MV-4-11 (cell line): ENCODE data around the gene PIM2.
A peak's percentile ranks its signal among the peaks of the same experiment; 100 is the strongest.

Experiments
- DNase-seq: peaks from one replicate; lab custom pipeline; 2025; lab: John Stamatoyannopoulos, UW

The PIM2 gene

GRCh38 chrX:48918643-48919340 is at the start of gene PIM2:
TSS of gene PIM2 (minus strand) at chrX:48919024. CDS start at chrX:48918834, 190 bp downstream.
- DNase-seq = peak; percentile 94

- no peak for DNase-seq
Measured at GRCh38 chrX:48968377-48968776, 49.6 kb upstream of the PIM2 start.

DNA sequence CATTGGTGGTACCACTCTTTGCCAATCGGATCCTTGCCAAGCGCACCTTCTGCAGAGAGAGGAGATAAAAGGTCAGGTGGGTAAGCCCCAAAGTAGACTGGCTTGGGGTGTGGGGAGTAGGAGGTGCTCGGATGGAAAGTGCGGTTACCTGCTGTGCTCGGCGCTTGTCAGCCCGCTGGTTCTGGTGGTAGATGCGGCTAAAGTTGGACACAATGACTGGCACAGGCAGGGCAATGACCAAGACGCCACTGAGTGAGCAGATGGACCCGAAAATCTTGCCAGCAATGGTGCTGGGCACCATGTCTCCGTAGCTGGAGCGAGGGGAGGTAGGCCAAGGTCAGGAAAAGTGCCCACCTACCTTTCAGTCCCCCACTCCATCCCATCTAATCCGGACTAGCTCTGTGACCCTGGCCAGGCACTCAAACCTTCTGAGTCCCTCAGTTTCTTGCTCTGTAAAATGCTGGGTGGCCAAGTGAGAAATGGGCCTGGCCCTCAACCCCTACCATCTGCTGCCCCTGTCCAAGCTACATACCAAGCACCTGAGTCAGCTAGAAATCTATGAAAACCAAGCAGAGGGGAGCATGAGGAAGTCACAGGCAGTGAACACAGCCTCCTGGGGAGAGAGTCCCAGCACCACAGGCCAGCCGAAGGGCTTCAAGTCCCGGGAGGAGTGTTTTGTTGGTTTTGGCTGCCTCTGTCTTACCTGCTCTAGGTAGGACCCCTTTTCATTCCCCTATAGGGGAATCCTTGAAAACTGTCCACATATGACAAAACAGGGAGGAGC is 48.2 kb upstream of the PIM2 start:
- DNase-seq = no peak

DNA sequence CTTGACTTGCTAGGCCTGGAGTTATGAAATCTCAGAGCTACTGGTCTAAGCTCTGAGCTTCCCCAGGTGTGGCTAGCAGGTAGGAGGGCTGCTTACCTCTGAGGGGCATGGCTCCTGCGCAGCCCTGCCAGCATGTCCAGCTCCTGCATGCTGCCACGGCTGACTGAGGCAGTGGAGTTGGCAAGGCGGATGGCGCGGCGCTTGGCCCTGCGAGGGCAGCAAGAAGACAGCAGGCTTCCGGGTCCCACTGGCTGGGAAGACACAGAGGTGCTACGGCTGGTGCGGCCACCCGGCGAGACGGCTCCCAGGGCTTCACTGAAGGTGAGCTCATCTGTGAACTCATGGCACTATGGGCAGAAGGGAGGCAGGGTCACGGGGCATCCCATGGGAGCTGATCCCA is 47.1 kb upstream of the PIM2 start:
- no peak for DNase-seq

GRCh38 chrX:48961585-48962091 is 42.8 kb upstream of the PIM2 start:
- no peak for DNase-seq

- peak; percentile 56 for DNase-seq
Measured at GRCh38 chrX:48960291-48960690, 41.5 kb upstream of the PIM2 start.

DNA sequence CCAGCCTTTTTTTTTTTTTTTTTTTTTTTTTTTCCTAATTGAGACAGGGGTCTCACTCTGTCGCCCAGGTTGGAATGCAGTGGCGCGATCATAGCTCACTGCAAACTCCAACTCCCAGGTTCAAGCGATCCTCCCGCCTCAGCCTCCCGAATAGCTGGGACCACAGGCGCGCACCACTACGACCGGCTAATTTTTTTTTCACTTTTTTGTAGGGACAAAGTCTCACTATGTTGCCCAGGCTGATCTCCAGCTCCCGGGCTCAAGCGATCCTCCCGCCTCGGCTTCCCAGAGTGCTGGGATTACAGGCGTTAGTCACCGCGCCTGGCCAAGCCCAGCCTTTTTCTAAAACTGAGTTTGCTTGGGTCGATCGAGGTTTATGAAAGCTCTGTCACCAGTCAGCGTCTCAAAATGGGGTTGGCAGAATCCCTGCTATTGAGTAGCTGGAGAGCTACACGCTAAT is 39.8 kb upstream of the PIM2 start:
- no peak for DNase-seq

DNA sequence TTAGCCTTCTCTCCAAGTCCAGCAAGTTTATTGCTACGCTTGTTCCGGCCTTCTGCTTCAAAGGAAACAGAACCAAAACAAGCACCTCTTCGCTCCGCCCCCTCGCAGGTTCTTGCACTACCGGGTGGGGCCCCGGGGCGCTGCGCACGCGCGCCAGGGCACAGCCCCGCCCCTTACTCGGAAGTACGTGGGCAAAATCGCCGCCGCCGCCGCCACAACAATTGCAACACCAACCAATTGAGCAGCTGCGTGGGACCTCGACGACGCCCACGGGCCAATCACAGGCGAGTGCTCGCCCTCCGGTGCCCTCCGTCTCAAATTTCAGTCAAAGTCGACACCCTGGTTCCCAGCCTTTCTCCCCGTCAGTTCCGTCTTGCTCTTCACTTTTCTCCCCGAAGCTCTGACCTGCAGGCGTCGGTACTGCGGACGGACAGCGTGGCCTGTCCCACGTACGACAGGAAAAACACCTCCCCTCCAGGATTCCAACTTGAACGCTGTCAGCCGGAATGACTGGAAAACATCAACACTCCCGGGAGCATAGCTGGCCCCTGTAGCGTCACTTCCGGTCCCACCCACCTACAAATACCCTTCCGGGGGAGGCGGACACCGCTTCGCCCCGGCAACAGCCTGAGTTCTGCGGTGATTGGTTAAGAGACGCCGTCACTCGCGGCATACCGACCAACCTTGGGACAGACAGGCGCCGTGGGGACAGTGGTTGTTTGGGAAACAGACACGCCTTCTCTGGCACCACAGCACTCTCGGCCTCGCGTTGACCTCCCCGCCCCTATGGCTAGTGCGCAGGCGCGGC is 39.2 kb upstream of the PIM2 start:
- DNase-seq = peak; percentile 96

- DNase-seq = no peak
Measured at GRCh38 chrX:48957477-48957826, 38.6 kb upstream of the PIM2 start, which contains the start of gene OTUD5. TSS of gene OTUD5 (minus strand) at chrX:48957607. CDS start at chrX:48957570, 37 bp downstream.

DNA sequence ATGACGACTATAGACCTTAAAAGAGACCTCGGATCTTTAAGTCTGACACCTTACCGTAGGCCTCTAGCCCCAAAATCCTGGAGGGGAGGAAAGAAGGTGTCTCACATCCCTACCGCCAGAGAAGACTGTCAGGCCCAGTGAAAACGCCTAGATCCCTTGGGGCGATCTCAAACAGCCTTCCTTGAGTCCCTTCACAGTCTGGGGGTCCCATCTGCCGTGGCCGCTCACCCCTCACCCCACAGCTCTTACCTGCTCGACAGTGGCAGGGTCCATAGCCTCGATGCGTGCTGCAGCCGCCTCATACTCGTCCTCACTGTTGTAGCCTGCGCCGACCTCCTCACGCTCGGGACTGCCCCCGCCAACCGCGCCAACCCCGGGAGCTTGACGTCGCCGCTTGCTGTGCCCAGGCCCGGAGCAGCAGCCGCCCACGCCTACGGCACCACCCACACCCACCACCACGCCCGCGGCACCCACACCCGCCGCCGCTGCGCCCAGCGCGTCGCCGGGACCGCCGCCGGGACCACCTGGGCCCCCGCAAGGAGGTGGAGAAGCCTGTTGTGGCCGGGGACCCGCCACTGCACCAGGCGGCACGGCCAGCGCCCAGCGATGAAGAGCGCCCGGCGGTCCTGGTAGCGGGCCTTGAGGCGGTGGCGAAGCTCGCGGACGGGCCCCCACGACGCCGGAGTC is 38.0 kb upstream of the PIM2 start:
- DNase-seq = no peak

DNA sequence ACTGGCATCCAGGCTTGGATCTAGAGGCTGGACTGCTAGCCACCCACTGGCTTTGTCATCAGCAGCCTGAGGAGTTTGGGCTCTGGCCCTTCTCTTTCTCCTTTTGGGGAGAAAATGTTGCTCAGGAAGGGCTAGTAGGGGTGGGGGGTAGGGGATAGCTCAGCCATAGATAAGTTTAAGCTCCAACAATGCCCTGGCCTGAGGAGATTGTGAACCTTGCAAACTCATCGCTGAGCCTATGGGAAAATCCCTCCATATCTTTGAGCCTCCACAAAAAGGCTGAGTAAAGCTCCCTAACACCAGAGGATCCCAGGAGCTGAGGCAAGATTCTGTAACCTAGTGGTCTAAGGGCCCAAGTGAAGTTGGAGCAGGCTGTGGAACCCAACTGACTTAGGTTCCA is 29.8 kb upstream of the PIM2 start:
- no peak for DNase-seq

GRCh38 chrX:48945517-48946348 is 26.9 kb upstream of the PIM2 start:
- peak; percentile 15 for DNase-seq

- no peak for DNase-seq
Measured at GRCh38 chrX:48942895-48943294, 24.1 kb upstream of the PIM2 start.

DNA sequence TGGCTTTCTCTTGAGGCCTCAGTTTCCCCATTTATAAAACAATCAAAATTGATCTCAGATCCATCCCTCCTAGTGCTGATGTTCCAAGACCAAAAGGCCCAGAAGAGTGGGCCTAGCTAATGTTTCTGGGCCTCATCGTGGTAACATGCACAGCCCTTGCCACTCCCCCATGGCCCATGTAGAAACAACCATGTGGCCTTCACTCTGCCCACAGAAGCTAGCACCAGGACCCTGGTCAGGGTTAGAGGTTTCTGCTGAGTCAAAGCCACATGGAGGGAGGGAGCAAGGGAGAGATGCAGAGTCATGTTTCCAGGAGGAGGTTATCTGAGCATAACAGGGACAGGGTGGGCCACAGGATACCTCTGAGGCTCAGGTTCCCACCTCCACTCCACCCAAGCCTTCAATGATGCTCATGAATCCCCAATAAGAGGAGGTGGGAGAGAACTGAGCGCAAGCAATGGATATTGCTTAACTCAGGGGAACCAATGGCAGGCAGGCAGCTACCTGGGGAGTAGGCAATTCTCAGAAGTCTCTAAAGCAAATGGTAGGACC is 21.7 kb upstream of the PIM2 start:
- DNase-seq = peak; percentile 40

DNA sequence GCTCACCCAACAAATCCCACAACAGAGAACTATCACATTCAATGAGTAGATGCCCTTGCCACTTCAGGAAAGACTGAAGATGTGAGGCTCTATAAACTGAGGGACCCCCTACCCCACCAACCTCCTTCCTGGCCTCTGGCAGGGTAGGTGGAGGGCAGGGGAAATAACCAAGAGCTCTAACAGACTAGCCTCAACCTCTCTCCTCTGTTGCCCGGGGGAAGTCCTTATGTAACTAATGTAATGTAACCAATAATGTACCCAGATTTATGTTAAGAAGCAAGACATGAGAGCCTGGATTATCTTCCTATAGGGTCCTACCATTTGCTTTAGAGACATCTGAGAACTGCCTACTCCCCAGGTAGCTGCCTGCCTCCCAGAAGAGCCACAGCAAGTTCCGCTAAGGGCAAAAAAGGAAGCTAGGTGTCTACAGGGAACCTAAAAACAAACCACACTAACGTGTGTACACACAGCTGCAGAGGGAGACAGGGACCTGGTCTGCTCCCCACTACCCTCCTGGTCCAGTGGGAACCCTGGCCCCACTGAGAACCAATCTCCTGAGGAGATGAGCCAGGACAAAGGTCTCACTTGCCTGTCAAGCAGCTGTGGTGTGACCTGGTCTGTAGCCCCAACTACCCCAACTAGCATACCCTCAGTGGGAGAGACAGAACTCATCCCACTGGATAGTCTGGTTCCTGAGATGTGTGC is 20.9 kb upstream of the PIM2 start:
- DNase-seq = no peak

DNA sequence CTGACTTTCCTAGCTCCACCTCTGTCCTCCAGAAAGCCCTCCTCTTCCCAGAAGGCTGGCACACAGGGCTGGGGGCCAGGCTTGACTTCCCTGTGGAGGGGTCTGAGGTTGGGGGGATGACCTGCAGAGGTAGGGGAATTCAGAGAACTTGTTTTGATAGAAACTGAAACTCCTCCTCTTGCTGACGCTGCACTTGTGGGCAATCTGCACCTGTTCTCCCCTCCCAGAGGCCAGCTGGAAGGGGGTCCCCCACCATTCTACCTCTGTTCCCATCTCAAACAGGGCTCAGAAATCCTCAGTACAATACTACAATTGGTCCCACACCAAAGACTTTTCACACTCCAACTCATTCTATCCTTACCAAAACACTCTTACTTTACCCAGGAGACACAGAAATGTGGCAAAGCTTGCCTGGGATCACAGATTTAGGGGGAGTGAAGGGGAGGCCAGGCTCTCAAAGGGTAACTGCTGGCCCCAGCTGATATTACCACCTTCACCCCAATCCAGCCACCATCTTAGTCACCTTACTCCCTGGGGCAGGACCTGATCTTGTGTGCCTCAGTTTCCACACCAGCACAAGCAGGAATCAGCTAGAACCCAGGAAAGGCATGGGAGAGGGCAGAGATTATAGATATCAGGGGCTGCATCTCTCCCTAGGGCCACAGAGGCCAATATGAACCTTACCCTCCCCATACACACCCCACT is 20.0 kb upstream of the PIM2 start:
- no peak for DNase-seq

- DNase-seq = peak; percentile 95
Measured at GRCh38 chrX:48937054-48937907, 18.5 kb upstream of the PIM2 start.

- no peak for DNase-seq
Measured at GRCh38 chrX:48936429-48937053, 17.7 kb upstream of the PIM2 start.
